ENCODE measurements around the gene CDK5RAP2.
"Not testable (repeated sequence)": the region's sequence is repeated elsewhere in the genome, so short reads cannot be mapped to it uniquely, and the experiment has no call there.

CDK5RAP2 gene

GRCh38 chr9:120510816-120511215 is 69.2 kb downstream of the CDK5RAP2 start:
- DNase-seq, result no peak

- DNase-seq, result no peak
Measured at GRCh38 chr9:120507936-120508510, 71.9 kb downstream of the CDK5RAP2 start.

- no peak for DNase-seq
Measured at GRCh38 chr9:120505186-120505585, 74.8 kb downstream of the CDK5RAP2 start.

DNA sequence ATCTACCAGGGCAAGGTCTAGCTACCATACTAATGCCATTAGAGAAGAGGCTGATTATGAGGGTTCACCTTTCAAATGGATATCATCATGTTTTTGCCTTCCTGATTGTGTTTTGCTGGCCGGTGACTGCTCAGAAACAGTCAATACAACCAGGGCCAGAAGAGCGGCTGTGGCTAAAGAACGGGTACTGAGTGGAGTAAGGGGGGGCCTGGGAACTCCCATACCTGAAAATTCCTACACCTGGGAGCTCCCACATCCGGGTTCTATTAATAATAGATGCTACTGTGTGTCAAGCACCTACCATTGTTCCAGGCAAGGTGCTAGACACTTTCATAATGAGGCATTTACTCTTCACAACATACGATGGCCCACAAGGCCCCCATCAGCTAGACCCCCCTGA is 79.2 kb downstream of the CDK5RAP2 start:
- no peak for DNase-seq

DNA sequence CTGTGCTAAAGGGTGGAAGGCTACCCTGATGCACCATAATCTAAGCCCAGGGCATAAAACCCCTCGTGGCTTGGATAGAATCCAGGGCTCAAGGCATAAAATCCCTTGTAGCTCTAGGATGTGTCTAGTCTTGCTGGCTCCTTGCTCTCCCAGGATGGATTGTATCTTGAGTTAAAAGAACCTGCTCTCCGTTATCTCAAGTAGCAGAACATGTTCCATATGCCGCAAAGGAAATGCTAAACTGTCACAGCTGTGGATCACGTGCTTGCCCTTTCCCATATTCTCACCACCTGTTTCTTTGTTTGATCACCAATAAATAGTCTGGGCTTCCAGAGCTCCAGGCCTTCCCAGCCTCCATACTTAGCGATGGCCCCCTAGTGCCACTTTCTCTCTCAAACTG is 82.1 kb downstream of the CDK5RAP2 start:
- not testable (repeated sequence) for DNase-seq

- DNase-seq, result not testable (repeated sequence)
Measured at GRCh38 chr9:120496438-120496837, 83.5 kb downstream of the CDK5RAP2 start.

- no peak for DNase-seq
Measured at GRCh38 chr9:120490888-120491595, 88.9 kb downstream of the CDK5RAP2 start.

DNA sequence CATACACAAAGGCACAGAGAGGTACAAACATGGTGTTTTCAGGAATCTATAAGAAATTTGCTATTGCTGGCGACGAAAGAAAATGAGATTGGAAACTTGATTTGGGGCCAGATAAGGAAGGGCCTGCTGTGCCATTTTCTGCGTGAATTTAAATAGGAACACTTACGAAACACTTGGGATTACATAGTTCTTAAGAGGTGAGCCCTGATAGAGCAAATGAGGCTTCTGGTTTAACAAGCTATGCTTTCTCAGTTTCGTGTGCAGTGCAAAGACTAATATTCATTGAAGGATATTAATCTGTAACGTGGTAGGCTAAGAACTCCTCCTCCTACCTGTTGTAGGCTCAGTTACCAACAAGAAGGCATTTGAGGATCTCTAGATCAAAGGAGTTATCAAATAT is 93.1 kb downstream of the CDK5RAP2 start:
- DNase-seq, result no peak

GRCh38 chr9:120486347-120486746 is 93.6 kb downstream of the CDK5RAP2 start:
- DNase-seq, result no peak

DNA sequence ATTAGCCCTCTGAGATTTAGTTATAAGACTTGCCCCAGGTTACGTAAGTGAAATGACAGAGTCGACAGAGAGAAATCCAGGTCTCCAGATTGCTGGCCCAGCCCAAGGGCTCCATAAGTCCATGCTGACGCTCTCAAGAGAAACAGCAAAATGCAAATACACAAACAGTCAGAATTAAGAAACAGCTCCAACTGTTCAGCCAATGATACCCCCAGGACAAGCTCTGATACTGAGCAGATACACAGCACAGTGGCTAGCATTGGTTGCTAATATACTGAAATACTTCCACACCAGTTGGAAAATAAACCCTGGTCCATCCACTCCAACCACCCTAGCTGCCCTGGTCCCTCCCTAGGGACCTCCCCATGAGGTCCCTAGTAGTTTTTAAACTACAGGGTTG is 94.2 kb downstream of the CDK5RAP2 start:
- DNase-seq, result no peak

DNA sequence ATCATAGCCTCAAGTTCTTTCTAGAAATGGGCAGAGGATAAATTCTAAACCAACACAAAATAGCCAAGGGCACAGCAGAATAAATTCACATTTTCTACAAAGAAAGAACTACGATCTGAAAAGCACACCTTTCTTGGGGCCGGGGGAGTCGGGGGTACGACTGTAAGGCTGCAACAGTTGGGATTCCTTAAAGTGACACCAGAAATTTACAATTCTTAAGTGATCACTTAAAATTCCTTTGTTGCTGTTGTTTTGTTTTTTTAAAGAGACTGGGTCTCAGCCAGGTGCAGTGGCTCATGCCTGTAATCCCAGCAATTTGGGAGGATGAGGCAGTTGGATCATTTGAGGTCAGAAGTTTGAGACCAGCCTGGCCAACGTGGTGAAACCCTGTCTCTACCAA is 95.8 kb downstream of the CDK5RAP2 start:
- no peak for DNase-seq

DNA sequence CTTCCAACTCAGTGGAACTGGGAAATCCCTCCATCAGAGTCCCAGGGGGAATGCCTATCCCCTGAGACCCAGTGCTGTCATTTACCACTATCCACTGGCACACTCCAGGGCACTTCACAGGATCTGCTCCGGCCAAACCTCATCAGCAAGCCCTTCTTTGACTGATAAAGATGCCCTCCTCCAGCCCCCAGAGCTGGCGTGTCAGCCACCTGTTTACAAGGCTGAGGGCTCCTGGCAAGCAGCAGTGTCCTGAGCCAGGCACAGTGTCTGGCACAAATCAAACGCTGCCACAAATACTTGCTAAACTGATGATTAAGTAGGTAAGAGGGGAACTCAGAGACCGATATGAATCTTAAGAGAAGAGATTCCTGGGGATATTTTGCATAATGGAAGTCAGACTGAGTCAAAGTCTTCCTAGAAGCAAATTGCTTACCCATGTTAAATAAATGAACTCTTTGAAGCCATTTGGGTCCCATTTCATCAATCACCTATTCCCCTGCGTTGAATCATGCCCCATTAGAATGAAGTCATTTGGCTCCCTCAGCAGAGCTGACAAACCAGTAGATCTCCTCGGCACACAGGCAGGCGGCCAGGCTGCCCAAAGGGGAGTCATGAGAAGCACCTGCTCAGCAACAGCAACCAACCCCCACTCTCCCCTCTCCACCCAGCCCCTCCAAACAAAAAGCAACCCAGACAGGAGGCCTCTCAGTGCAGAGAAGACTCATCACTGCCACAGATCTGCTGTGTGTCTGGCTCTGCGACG is 97.4 kb downstream of the CDK5RAP2 start:
- no peak for DNase-seq

DNA sequence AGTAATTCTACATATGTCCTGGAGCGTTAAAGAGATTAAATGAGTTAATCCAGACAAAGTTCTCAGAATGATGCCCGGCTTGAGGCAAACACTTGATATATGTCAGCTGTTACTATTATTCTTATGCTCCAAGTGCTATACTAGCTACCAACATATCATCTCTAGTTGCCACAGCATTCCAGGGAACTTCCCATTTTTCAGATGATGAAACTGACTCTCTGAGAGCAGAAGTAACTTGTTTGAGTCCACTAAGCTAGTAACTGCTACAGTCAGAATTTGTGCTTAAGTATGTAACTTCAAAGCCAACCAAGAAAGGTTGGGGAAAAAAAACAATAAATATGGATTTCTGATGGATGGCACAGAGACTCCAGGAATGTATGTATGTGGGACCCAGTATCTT is 98.1 kb downstream of the CDK5RAP2 start:
- no peak for DNase-seq

DNA sequence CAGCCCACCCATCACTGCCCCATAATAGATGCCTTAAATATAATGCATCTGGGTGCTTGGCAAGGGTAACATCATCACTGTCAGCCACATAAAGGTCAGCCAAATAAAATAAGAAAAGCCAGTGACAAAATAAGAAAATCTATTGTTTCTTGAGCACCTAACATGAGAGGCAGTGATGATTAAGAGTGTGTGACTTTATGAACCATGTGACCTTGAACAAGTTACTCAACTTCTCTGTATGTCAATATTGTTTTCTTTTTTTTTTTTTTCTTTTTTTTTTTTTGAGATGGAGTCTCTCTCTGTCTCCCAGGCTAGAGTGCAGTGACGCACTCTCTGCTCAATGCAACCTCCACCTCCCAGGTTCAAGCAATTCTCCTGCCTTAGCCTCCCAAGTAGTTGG is 98.7 kb downstream of the CDK5RAP2 start:
- DNase-seq, result no peak

- no peak for DNase-seq
Measured at GRCh38 chr9:120480707-120481106, 99.3 kb downstream of the CDK5RAP2 start.

DNA sequence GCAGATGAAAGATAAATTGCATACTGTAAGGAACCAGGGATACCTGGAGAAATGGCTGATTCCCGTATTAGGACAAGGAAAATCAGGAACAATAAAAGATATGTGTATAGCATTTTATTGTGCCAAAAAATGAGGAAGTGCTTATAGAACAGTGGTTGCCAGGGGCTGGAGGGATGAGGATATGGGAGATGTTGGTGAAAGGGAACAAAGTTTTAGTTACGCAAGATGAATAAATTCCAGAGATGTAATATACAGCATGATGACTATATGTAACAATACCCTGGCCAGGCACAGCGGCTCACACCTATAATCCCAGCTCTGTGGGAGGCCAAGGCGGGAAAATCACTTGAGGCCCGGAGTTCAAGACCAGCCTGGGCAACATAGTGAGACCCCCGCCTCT is 101.8 kb downstream of the CDK5RAP2 start:
- DNase-seq, result no peak

DNA sequence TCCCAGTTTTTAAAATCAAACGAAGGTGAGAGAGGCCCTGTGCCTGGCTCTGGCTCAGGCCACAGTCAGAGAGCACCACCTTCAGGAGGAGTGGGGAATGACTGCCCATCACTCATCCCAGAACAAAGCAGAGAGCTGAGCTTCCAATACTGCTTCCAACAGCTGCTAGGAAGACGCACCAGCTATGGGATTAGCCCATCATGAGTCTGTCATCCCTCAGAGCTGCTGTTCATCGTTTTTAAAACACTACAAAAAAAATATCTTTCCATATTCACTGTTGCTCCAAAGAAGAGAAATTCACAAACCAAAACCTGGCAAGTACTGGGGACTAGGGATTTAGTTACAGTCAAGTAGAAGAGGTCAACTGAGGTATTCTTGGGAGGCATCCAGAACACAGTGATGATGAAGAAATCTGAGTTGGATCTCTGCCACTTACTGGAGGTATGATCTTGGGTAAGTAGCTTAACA is 102.4 kb downstream of the CDK5RAP2 start:
- DNase-seq, result peak; percentile 22

GRCh38 chr9:120475341-120475740 is 104.6 kb downstream of the CDK5RAP2 start:
- no peak for DNase-seq

- no peak for DNase-seq
Measured at GRCh38 chr9:120474591-120475243, 105.2 kb downstream of the CDK5RAP2 start.

- DNase-seq, result no peak
Measured at GRCh38 chr9:120473608-120474007, 106.4 kb downstream of the CDK5RAP2 start.

DNA sequence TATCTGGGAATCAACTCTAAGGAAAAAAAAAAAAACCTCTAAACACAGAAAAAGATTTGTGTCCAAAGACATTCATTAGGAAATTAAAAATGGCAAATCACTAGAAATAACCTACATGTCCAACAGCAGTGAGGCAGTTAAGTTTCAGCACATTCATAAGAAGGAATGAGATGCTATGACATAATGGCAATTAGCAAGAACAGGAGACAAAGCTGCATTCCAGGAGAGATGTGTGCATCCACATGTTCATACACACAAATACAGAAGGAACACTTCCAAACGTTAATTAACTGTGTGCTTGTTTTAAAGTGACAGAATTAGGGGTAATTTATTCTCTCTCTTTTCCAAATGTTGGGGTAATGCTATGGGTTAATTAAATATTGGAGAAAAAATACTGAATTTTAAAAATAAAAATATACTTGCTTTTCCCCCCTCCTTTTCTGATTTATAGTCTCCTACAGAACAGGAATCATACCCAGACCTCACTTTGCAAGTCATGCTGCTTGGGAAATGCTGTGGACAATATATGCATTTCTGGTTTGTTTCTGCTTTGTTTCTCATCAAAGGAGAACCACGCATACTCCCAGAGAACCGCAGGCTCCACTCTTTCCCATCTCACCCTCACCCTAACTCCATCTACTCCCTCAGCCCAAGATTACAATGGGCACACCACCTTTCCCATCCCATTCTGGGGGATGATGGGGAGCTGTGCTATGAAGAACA is 114.1 kb downstream of the CDK5RAP2 start:
- no peak for DNase-seq

DNA sequence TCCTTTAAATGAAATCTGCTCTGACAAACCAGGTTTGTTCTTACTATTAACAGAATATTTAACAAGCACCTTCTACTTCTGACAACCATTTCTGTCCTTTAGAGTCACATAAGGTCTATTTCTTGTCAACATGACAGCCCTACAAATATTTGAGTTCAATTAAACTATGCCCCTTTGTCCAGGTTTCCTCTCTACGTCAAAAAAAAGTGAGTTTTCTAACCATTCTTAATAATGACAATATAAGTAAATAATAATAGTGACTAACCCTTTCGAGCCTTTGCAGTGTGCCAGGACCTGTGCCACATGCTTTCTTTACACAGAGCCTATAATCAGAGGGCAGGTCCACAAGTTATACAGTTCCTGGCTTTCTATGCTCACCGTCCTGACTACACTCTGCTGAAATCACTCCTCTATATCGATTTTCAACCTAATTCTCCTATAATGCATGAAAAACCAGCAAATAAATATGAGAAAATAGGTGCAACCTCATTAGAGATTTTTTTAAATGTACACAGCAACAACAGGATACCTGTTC is 115.0 kb downstream of the CDK5RAP2 start:
- DNase-seq, result no peak

Measured in CD4-positive, alpha-beta T cell treated with Interleukin-10 for 1 hour (primary cell).